Measurements from ENCODE around the gene PSMG3. TPM values are rescaled to one million over a fixed set of nuclear protein-coding genes. Genes with fewer than 3 reads are reported as not detected.

The PSMG3 gene
- total and polyA plus RNA-seq, 9 donors: 19.8 to 35.5 (median 23.7) TPM

GRCh38 chr7:1597791-1598190 lies 28.0 kb upstream of the PSMG3 start:
- H3K27me3 ChIP-seq (ENCODE audit: control insufficient read depth, insufficient read depth, low read length): peaks cover 12% of the 10 kb centered on the region
- H3K36me3 ChIP-seq (ENCODE audit: control insufficient read depth, insufficient read depth, low read length): no peaks in the 10 kb centered on the region
- H3K9me3 ChIP-seq (replicated peaks; ENCODE audit: control insufficient read depth, low read depth, low read length): no peaks in the 10 kb centered on the region
- WGBS (ENCODE audit: insufficient coverage): 71% methylated on average over 9 of the region's 11 CpGs
- H3K4me1 ChIP-seq (ENCODE audit: control insufficient read depth, insufficient read depth, low read length): no peaks in the 10 kb centered on the region
- no peak overlapping the region for H3K4me3 ChIP-seq (ENCODE audit: low read length)
- no peak for DNase-seq
- H3K27ac ChIP-seq (ENCODE audit: low read length): no peak overlapping the region

GRCh38 chr7:1597066-1597760 lies 27.4 kb upstream of the PSMG3 start:
- peaks cover 18% of the 10 kb centered on the region for H3K27me3 ChIP-seq (ENCODE audit: control insufficient read depth, insufficient read depth, low read length)

GRCh38 chr7:1596181-1597043 lies 26.6 kb upstream of the PSMG3 start:
- no peak overlapping the region for H3K4me3 ChIP-seq (ENCODE audit: low read length)
- no peaks in the 10 kb centered on the region for H3K36me3 ChIP-seq (ENCODE audit: control insufficient read depth, insufficient read depth, low read length)
- peaks cover 12% of the 10 kb centered on the region for H3K4me1 ChIP-seq (ENCODE audit: control insufficient read depth, insufficient read depth, low read length)
- peaks cover 26% of the 10 kb centered on the region for H3K27me3 ChIP-seq (ENCODE audit: control insufficient read depth, insufficient read depth, low read length)
- DNase-seq: no peak
- H3K27ac ChIP-seq (ENCODE audit: low read length): no peak overlapping the region
- H3K9me3 ChIP-seq (replicated peaks; ENCODE audit: control insufficient read depth, low read depth, low read length): no peaks in the 10 kb centered on the region
- WGBS (ENCODE audit: insufficient coverage): 78% methylated on average over 25 of the region's 39 CpGs

More at GRCh38 chr7:1597066-1597760, 27.4 kb upstream of the PSMG3 start:
- no peaks in the 10 kb centered on the region for H3K36me3 ChIP-seq (ENCODE audit: control insufficient read depth, insufficient read depth, low read length)
- no peak overlapping the region for H3K27ac ChIP-seq (ENCODE audit: low read length)
- H3K4me1 ChIP-seq (ENCODE audit: control insufficient read depth, insufficient read depth, low read length): peaks cover 4% of the 10 kb centered on the region
- H3K4me3 ChIP-seq (ENCODE audit: low read length): no peak overlapping the region
- H3K9me3 ChIP-seq (replicated peaks; ENCODE audit: control insufficient read depth, low read depth, low read length): no peaks in the 10 kb centered on the region
- no peak for DNase-seq
- WGBS (ENCODE audit: insufficient coverage): 62% methylated on average over 14 of the region's 16 CpGs

- WGBS (ENCODE audit: insufficient coverage): no CpG with 5 or more reads among the region's 12 CpGs
- no peak overlapping the region for H3K4me3 ChIP-seq (ENCODE audit: low read length)
- no peak for DNase-seq
- no peaks in the 10 kb centered on the region for H3K9me3 ChIP-seq (replicated peaks; ENCODE audit: control insufficient read depth, low read depth, low read length)
- H3K27ac ChIP-seq (ENCODE audit: low read length): no peak overlapping the region
- peaks cover 33% of the 10 kb centered on the region for H3K27me3 ChIP-seq (ENCODE audit: control insufficient read depth, insufficient read depth, low read length)
- H3K4me1 ChIP-seq (ENCODE audit: control insufficient read depth, insufficient read depth, low read length): peaks cover 15% of the 10 kb centered on the region
- no peaks in the 10 kb centered on the region for H3K36me3 ChIP-seq (ENCODE audit: control insufficient read depth, insufficient read depth, low read length)
Measured at GRCh38 chr7:1595636-1596035, 25.8 kb upstream of the PSMG3 start.

- Histone ChIP-seq H3K27ac (ENCODE audit: low read length) (no peak overlapping the region), H3K9me3 (replicated peaks; ENCODE audit: control insufficient read depth, low read depth, low read length) (no peaks in the 10 kb centered on the region), H3K4me1 (ENCODE audit: control insufficient read depth, insufficient read depth, low read length) (peaks cover 15% of the 10 kb centered on the region), H3K4me3 (ENCODE audit: low read length) (no peak overlapping the region), H3K27me3 (ENCODE audit: control insufficient read depth, insufficient read depth, low read length) (peaks cover 39% of the 10 kb centered on the region), H3K36me3 (ENCODE audit: control insufficient read depth, insufficient read depth, low read length) (no peaks in the 10 kb centered on the region)
- 89% methylated on average over 3 of the region's 3 CpGs for WGBS (ENCODE audit: insufficient coverage)
- DNase-seq: no peak
Measured at GRCh38 chr7:1595027-1595426, 25.2 kb upstream of the PSMG3 start.

GRCh38 chr7:1593904-1594421 lies 24.1 kb upstream of the PSMG3 start:
- Histone ChIP-seq H3K27me3 (ENCODE audit: control insufficient read depth, insufficient read depth, low read length) (peaks cover 44% of the 10 kb centered on the region), H3K36me3 (ENCODE audit: control insufficient read depth, insufficient read depth, low read length) (no peaks in the 10 kb centered on the region), H3K4me3 (ENCODE audit: low read length) (no peak overlapping the region), H3K9me3 (replicated peaks; ENCODE audit: control insufficient read depth, low read depth, low read length) (peaks cover 3% of the 10 kb centered on the region), H3K27ac (ENCODE audit: low read length) (no peak overlapping the region), H3K4me1 (ENCODE audit: control insufficient read depth, insufficient read depth, low read length) (peaks cover 15% of the 10 kb centered on the region)
- WGBS (ENCODE audit: insufficient coverage): 86% methylated on average over 4 of the region's 4 CpGs
- no peak for DNase-seq

GRCh38 chr7:1593091-1593866 lies 23.4 kb upstream of the PSMG3 start:
- Histone ChIP-seq H3K4me1 (ENCODE audit: control insufficient read depth, insufficient read depth, low read length) (peaks cover 15% of the 10 kb centered on the region), H3K27ac (ENCODE audit: low read length) (no peak overlapping the region), H3K36me3 (ENCODE audit: control insufficient read depth, insufficient read depth, low read length) (no peaks in the 10 kb centered on the region), H3K27me3 (ENCODE audit: control insufficient read depth, insufficient read depth, low read length) (peaks cover 44% of the 10 kb centered on the region), H3K9me3 (replicated peaks; ENCODE audit: control insufficient read depth, low read depth, low read length) (peaks cover 7% of the 10 kb centered on the region), H3K4me3 (ENCODE audit: low read length) (no peak overlapping the region)
- no peak for DNase-seq
- 43% methylated on average over 19 of the region's 19 CpGs for WGBS (ENCODE audit: insufficient coverage)

GRCh38 chr7:1592299-1592871 lies 22.6 kb upstream of the PSMG3 start:
- Histone ChIP-seq H3K27ac (ENCODE audit: low read length) (no peak overlapping the region), H3K9me3 (replicated peaks; ENCODE audit: control insufficient read depth, low read depth, low read length) (peaks cover 7% of the 10 kb centered on the region), H3K27me3 (ENCODE audit: control insufficient read depth, insufficient read depth, low read length) (peaks cover 50% of the 10 kb centered on the region), H3K36me3 (ENCODE audit: control insufficient read depth, insufficient read depth, low read length) (no peaks in the 10 kb centered on the region), H3K4me1 (ENCODE audit: control insufficient read depth, insufficient read depth, low read length) (peaks cover 15% of the 10 kb centered on the region), H3K4me3 (ENCODE audit: low read length) (no peak overlapping the region)
- peak; percentile 35 for DNase-seq
- 30% methylated on average over 18 of the region's 20 CpGs for WGBS (ENCODE audit: insufficient coverage)

- Histone ChIP-seq H3K27ac (ENCODE audit: low read length) (no peak overlapping the region), H3K4me1 (ENCODE audit: control insufficient read depth, insufficient read depth, low read length) (peaks cover 15% of the 10 kb centered on the region), H3K36me3 (ENCODE audit: control insufficient read depth, insufficient read depth, low read length) (no peaks in the 10 kb centered on the region), H3K4me3 (ENCODE audit: low read length) (no peak overlapping the region), H3K9me3 (replicated peaks; ENCODE audit: control insufficient read depth, low read depth, low read length) (peaks cover 7% of the 10 kb centered on the region), H3K27me3 (ENCODE audit: control insufficient read depth, insufficient read depth, low read length) (peaks cover 54% of the 10 kb centered on the region)
- WGBS (ENCODE audit: insufficient coverage): 6% methylated on average over 15 of the region's 15 CpGs
- no peak for DNase-seq
Measured at GRCh38 chr7:1591876-1592275, 22.0 kb upstream of the PSMG3 start.

All from muscle of leg (tissue), 11 donors.